ENCODE measurements around the gene FLG2. TPM values are rescaled to one million over a fixed set of nuclear protein-coding genes. Genes with fewer than 3 reads are reported as not detected.

FLG2 gene
- polyA plus RNA-seq, 1 donor from 2014 or later: not detected

GRCh38 chr1:152344438-152344837 is 15.4 kb downstream of the FLG2 start:
- Histone ChIP-seq H4K20me1 (ENCODE audit: insufficient read depth) (no peaks in the 10 kb centered on the region), H3K9me2 (ENCODE audit: insufficient read depth, low read length) (no peaks in the 10 kb centered on the region), H3K4me2 (ENCODE audit: low read length) (no peak overlapping the region), H3K79me2 (replicated peaks; ENCODE audit: insufficient read depth, low read length) (no peaks in the 10 kb centered on the region), H3K36me3 (ENCODE audit: insufficient read depth, low read length) (no peaks in the 10 kb centered on the region), H3K4me3 (ENCODE audit: low read length) (no peak overlapping the region), H3K9me3 (ENCODE audit: low read length) (peaks cover 3% of the 10 kb centered on the region), H3K27me3 (ENCODE audit: insufficient read depth, low read depth, low read length) (no peaks in the 10 kb centered on the region), H3K27ac (ENCODE audit: low read length) (no peak overlapping the region), H3F3A (ENCODE audit: insufficient read depth, low read length, poor library complexity, severe bottlenecking) (no peaks in the 10 kb centered on the region), H3K9ac (ENCODE audit: low read length) (no peak overlapping the region), H2AFZ (ENCODE audit: low read depth, low read length) (no peak overlapping the region)
- TF ChIP-seq, protein P1, sequence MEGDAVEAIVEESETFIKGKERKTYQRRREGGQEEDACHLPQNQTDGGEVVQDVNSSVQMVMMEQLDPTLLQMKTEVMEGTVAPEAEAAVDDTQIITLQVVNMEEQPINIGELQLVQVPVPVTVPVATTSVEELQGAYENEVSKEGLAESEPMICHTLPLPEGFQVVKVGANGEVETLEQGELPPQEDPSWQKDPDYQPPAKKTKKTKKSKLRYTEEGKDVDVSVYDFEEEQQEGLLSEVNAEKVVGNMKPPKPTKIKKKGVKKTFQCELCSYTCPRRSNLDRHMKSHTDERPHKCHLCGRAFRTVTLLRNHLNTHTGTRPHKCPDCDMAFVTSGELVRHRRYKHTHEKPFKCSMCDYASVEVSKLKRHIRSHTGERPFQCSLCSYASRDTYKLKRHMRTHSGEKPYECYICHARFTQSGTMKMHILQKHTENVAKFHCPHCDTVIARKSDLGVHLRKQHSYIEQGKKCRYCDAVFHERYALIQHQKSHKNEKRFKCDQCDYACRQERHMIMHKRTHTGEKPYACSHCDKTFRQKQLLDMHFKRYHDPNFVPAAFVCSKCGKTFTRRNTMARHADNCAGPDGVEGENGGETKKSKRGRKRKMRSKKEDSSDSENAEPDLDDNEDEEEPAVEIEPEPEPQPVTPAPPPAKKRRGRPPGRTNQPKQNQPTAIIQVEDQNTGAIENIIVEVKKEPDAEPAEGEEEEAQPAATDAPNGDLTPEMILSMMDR (IDR thresholded peaks at IDR 0.05; ENCODE audit: poor library complexity, severe bottlenecking): no peak
- TF ChIP-seq TAF1 (IDR thresholded peaks at IDR 0.05; ENCODE audit: low read depth) (no peak), EZH2 (IDR thresholded peaks at IDR 0.05; ENCODE audit: borderline replicate concordance, insufficient read depth, low read length, poor library complexity, severe bottlenecking) (no peak), POLR2AphosphoS5 (IDR thresholded peaks at IDR 0.05) (no peak), SMC3 (conservative IDR thresholded peaks at IDR 0.05; ENCODE audit: poor library complexity) (no peak), REST (IDR thresholded peaks at IDR 0.05; ENCODE audit: borderline replicate concordance) (no peak), MXI1 (conservative IDR thresholded peaks at IDR 0.05; ENCODE audit: poor library complexity, severe bottlenecking) (no peak), RAD21 (conservative IDR thresholded peaks at IDR 0.05) (no peak), EP300 (conservative IDR thresholded peaks at IDR 0.05; ENCODE audit: poor library complexity, severe bottlenecking) (no peak)

- no peak for TF ChIP-seq MXI1 (conservative IDR thresholded peaks at IDR 0.05; ENCODE audit: poor library complexity, severe bottlenecking)
- no peak for TF ChIP-seq TAF1 (IDR thresholded peaks at IDR 0.05; ENCODE audit: low read depth)
- TF ChIP-seq SMC3 (conservative IDR thresholded peaks at IDR 0.05; ENCODE audit: poor library complexity): no peak
- TF ChIP-seq EZH2 (IDR thresholded peaks at IDR 0.05; ENCODE audit: borderline replicate concordance, insufficient read depth, low read length, poor library complexity, severe bottlenecking): no peak
- TF ChIP-seq REST (IDR thresholded peaks at IDR 0.05; ENCODE audit: borderline replicate concordance): no peak
- no peak for TF ChIP-seq RAD21 (conservative IDR thresholded peaks at IDR 0.05)
- no peak for TF ChIP-seq POLR2AphosphoS5 (IDR thresholded peaks at IDR 0.05)
- TF ChIP-seq EP300 (conservative IDR thresholded peaks at IDR 0.05; ENCODE audit: poor library complexity, severe bottlenecking): no peak
- TF ChIP-seq, protein P1 (IDR thresholded peaks at IDR 0.05; ENCODE audit: poor library complexity, severe bottlenecking): no peak
- no peaks in the 10 kb centered on the region for H3K27me3 ChIP-seq (ENCODE audit: insufficient read depth, low read depth, low read length)
- H2AFZ ChIP-seq (ENCODE audit: low read depth, low read length): no peak overlapping the region
- no peaks in the 10 kb centered on the region for H3F3A ChIP-seq (ENCODE audit: insufficient read depth, low read length, poor library complexity, severe bottlenecking)
- no peak overlapping the region for H3K27ac ChIP-seq (ENCODE audit: low read length)
- H3K4me3 ChIP-seq (ENCODE audit: low read length): no peak overlapping the region
- H3K36me3 ChIP-seq (ENCODE audit: insufficient read depth, low read length): no peaks in the 10 kb centered on the region
- H3K4me2 ChIP-seq (ENCODE audit: low read length): no peak overlapping the region
- peaks cover 3% of the 10 kb centered on the region for H3K9me3 ChIP-seq (ENCODE audit: low read length)
- no peaks in the 10 kb centered on the region for H4K20me1 ChIP-seq (ENCODE audit: insufficient read depth)
- no peaks in the 10 kb centered on the region for H3K79me2 ChIP-seq (replicated peaks; ENCODE audit: insufficient read depth, low read length)
- H3K9ac ChIP-seq (ENCODE audit: low read length): no peak overlapping the region
- H3K9me2 ChIP-seq (ENCODE audit: insufficient read depth, low read length): no peaks in the 10 kb centered on the region
These were observed 16.8 kb downstream of the FLG2 start for GRCh38 chr1:152343006-152343405.

Data from neural cell (in vitro differentiated cells).